Measurements from ENCODE around the gene CELF1.
"Not testable (repeated sequence)": the region's sequence is repeated elsewhere in the genome, so short reads cannot be mapped to it uniquely, and the experiment has no call there.

CELF1 gene

DNA sequence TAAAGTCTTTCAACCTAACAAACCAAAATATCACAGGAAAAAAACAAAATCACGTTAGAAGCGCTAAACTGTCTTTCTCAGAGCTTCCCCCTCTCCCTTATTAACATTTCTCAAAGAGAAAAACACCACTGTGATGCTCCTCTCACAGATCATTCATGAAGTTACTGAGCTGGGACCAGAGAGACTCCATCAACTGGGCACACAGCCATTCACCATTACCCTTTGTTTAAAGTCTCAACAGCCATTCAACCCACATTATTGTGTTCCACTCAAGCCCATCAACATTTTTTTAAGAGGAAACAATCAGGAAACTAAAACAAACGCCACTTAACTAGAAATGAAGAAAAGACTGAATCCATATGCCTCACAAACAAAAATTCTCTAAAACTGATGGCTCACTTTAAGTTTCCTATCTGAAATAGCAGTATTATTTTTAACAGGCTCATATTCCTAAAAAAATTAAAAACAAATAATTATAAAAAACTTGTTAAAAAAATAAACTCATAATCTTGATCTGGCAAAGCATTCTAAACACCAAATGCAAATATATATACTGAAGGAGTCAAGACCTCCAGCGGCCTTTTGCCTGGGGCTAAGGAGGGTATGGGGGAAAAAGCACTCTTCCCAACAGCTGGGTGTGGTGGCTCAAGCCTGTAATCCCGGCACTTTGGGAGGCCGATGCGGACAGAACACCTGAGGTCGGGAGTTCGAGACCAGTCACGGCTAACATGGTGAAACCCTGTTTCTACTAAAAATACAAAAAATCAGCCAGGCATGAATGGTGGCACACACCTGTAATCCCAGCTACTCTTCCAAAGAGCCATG lies 14.0 kb downstream of the CELF1 start:
- DNase-seq, result no peak

DNA sequence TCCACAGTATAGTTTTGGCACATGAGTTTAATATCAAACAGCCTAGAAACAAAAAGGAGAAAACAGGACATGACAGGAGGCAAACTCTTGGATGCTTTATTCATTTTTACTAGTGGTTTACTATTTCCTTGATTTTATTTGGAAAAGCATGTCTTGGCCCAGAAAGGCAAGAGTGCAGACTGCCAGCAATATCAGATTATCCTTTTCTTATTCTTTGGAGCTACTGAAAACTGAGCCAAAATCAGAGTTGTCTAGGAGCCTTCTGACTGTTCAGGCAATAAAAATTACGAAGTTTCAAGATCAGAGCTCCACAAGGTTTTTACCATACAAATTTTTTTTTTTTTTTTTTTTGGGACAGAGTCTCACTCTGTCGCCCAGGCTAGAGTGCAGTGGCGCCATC lies 16.0 kb downstream of the CELF1 start:
- no peak for DNase-seq

DNA sequence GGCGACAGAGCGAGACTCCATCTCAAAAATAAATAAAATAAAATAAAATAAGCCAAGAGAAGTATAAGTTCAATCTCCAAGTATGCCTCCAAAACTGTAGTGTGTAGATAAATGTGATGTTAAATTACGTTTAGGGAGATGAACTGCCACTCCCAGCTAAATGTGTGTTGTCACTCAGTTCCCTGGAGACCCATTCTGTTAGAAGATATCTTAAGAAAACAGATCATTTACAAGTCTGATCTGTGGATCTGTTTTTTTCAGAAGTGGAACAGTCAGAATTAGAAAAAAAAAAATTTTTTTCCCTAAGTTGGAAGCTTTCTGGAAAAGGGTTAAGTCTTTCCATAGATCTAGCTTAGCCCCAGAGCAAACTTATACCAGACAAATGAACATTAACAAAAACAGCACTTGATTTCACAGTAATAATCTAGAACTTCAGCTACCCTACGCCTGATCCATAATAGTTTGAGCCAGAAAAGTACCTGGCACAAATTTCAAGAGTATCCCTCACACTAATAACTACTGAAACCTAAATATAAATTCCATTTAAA lies 18.2 kb downstream of the CELF1 start:
- DNase-seq, result no peak

- DNase-seq, result peak; percentile 86
Observed at GRCh38 chr11:47533690-47534151, 19.2 kb downstream of the CELF1 start.

GRCh38 chr11:47532597-47533213 lies 20.2 kb downstream of the CELF1 start:
- peak; percentile 30 for DNase-seq

DNA sequence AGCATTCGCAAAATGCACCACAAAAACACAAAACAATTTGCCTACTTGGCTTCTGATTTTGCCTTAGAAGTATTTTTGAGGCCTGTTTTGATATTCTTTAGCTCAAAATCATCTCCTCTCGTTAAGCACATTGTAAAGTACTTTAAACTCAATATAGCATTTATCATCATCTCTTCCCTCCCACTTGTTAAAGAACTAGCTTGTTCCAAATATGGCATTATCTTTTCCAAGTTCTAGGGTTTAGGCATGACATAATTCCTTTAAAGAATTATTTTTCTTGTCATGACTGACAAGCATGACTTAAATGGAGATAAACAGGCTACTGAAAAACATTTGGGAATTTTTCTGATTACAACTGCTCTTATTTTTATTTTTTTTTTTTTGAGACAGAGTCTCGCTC lies 21.3 kb downstream of the CELF1 start:
- no peak for DNase-seq

DNA sequence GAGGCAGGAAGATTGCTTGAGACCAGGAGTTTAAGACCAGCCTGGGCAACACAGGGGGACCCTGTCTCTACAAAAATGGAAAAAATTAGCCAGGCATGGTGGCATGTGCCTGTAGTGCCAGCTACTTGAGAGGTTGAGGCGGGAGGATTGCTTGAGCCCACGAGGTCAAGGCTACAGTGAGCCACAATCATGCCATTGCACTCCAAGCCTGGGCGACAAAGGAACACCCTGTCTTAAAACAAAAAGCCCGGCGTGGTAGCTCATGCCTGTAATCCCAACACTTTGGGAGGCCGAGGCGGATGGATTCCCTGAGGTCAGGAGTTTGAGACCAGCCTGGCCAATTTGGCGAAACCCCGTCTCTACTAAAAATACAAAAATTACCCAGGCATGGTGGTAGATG lies 22.2 kb downstream of the CELF1 start:
- DNase-seq, result not testable (repeated sequence)

GRCh38 chr11:47529951-47530350 lies 23.0 kb downstream of the CELF1 start:
- no peak for DNase-seq

DNA sequence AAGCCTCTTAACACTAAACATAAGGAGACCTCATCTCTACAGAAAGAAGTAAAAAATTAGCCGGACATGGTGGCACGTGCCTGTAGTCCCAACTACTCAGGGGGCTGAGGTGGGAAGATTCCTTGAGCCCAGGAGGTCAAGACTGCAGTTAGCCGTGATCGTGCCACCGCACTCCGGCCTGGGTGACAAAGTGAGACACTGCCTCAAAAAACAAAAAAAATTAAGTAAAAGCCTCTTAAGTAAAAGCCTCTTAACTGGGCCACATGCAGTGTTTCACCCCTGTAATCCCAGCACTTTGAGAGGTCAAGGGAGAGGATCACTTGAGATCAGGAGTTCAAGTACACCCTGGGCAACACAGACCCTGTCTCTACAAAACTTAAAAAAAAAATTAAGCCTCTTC lies 25.7 kb downstream of the CELF1 start:
- DNase-seq, result no peak

GRCh38 chr11:47526032-47526431 lies 26.9 kb downstream of the CELF1 start:
- not testable (repeated sequence) for DNase-seq

DNA sequence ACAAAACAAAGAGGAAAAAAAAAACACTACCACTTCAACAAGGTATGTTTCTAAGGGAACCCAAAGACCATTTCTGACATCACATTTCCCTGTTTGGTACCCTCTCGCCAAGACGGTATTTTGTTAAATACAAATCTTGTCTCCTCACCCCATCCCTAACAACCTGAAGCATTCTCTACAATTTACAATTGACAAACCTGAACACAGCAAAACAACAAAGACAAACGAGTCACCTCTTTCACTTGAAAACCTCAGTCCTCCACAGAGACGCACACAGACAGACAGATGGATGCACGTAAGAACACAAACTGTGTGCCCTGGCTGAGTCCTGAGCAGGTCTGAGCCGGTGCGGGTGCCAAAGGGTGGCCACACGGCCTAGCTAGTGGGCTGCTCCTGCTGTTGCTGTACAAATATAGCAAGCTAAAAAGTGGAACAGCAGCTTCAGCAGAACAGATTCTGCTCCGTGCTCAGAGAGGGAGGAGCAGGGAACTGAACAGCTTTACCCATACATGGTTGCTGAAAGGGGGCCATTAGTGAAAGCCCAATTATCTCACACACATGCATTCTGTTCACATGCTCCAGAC lies 28.5 kb downstream of the CELF1 start:
- DNase-seq, result no peak

- DNase-seq, result peak; percentile 81
Observed at GRCh38 chr11:47523490-47524225, 29.3 kb downstream of the CELF1 start.

DNA sequence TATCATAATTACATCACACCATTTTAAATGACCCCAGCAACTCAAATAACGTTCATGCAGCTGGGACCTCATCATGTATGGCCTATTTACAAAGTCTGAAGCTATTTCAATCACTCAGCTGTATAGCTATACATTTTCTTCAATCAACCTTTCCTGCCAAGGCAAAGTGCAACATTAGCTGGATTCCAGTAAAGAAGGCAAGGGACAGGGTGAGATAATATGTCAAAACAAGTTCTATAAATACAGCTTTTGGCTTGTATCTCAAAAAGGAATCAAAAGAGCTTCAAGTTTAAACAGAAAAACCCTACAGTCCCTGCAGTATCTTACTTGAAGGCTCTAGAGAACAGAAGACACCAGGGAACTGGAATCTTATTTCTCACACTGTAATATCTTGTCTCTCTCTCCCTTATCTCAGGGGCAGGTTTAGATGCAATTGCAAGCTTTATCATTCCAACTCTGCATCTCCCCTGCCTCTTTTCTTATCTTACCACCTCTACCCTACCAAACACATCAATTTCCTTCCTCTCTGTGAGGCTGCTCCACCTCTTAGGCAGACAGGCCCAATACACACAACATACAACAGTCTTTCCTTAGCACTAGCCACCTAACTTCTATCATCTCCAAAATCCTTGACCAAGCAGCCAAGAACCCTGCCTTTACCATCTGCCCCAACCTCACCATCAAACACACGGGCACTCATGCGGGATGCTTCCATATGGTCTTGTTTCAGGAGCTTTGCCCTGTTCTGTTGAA lies 34.5 kb downstream of the CELF1 start:
- no peak for DNase-seq

- DNase-seq, result no peak
Observed at GRCh38 chr11:47516984-47517853, 35.7 kb downstream of the CELF1 start.

- DNase-seq, result no peak
Observed at GRCh38 chr11:47516155-47516554, 36.8 kb downstream of the CELF1 start.

DNA sequence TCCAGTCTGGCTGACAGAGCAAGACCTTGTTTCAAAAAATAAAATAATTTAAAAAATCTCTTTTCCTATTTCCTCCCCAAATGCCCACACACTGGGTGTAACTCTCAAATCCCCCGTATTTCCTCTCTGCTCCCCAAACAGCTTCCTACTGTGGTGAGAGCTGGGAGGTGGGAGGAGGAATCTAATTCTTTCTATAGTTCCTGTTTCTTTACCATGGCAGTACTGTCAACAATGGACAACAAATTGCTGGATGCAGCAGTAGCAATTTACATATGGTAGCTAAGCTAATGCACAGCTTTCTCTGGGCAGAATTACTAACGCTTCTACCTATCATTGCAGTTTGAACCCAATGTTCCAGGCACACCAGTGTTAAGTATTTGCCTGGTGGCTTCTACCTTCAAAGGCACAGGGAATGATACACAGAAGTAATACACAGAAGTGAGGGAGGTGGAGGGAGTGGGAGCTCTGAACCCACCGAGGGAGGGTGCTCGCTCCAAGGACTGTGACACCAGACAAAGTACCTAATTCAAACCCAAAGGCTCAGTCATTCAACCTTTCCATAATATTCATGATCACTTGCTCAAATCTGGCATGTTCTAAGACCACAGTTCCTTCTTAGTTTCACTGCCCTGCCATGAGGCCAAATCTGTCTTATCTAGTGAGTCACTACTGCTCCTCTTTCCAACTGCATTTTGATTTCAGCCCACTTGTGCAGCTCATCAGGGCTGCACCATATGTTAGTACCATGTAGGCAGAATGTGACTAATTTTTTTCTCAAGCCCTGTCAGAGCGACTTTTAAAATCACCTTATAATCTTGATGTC lies 37.9 kb downstream of the CELF1 start:
- peak; percentile 56 for DNase-seq

DNA sequence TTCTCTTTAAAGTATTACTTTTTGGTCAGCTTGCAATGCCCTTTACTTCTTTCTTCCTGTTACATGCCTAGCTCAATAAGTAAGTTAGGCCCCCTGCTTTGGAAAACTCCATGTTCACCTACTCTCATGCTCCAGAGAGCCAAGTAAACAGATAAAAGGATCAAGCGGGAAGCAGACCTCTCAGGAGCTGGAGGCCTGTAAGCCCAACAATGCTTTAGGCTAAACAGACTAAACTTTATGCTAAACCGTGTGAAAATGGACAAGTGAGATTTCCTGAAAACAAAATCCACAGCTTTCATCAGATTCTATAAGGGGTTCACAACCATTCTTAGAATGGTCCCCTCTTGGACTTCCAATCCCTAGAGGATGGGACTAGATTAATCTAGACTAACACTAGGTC lies 40.2 kb downstream of the CELF1 start:
- no peak for DNase-seq

- DNase-seq, result no peak
Observed at GRCh38 chr11:47511917-47512316, 41.0 kb downstream of the CELF1 start.

DNA sequence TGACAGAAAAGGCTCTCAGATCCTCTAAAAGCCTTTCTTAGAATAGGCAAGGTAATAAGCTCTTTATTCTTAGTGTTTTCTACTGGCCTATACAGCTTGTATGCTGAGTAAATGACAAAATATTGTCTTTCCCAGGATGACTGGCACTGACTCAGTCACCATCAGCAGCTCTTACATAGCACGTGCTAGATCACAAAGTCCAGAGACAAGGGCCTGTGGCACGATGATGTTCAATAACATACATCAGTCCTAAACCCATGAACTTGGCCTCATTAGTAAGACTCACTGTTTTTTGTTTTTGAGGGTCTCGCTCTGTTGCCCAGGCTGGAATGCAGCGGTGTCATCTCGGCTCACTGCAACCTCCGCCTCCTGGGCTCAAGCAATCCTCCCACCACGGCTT lies 42.7 kb downstream of the CELF1 start:
- no peak for DNase-seq

GRCh38 chr11:47509077-47509536 lies 43.8 kb downstream of the CELF1 start:
- no peak for DNase-seq
